ENCODE results near the gene ADA. TPM values are rescaled to one million over a fixed set of nuclear protein-coding genes. Genes with fewer than 3 reads are reported as not detected.

The ADA gene
- total and polyA plus RNA-seq, 2 of the 13 experiments (the other 11 are each of a cell fraction or from before 2014, with no cell fraction given), result 2.5 to 11.3 TPM

- TF ChIP-seq ZNF407 (CRISPR knock-in tag; IDR thresholded peaks at IDR 0.05; ENCODE audit: not compliant biosample characterization) (peak; percentile 62), TAF1 (CRISPR knock-in tag; IDR thresholded peaks at IDR 0.05) (peak; percentile 5; the same call in 1 of the 2 replicates), MTF1 (CRISPR knock-in tag; IDR thresholded peaks at IDR 0.05) (0 out of 2 replicates have a peak, but pooled peaks have one; percentile 30), TRIM24 (CRISPR knock-in tag; IDR thresholded peaks at IDR 0.05) (no peak), ZNF678 (CRISPR knock-in tag; IDR thresholded peaks at IDR 0.05) (no peak), ZNF784 (CRISPR knock-in tag; IDR thresholded peaks at IDR 0.05; ENCODE audit: borderline replicate concordance) (0 out of 2 replicates have a peak, but pooled peaks have one; percentile 66), ZNF800 (CRISPR knock-in tag; IDR thresholded peaks at IDR 0.05) (peak; percentile 4; the same call in 1 of the 2 replicates), ZNF460 (CRISPR knock-in tag; IDR thresholded peaks at IDR 0.05; ENCODE audit: borderline replicate concordance) (no peak)
Observed at GRCh38 chr20:44651434-44651683, 140 bp downstream of the ADA start (continued).

All from HepG2 (cell line).